Measurements from ENCODE around the gene IST1. TPM values are rescaled to one million over a fixed set of nuclear protein-coding genes. Genes with fewer than 3 reads are reported as not detected.

Gene IST1
- total RNA-seq, 2 donors from 2014 or later, result 117 to 138 TPM

GRCh38 chr16:71937868-71938510 lies 42.7 kb downstream of the IST1 start:
- ATAC-seq (peak in 1 of 2 donors; percentile 25), DNase-seq (no peak)
- intact Hi-C loops (cut with DNase I), result no loop called here

DNA sequence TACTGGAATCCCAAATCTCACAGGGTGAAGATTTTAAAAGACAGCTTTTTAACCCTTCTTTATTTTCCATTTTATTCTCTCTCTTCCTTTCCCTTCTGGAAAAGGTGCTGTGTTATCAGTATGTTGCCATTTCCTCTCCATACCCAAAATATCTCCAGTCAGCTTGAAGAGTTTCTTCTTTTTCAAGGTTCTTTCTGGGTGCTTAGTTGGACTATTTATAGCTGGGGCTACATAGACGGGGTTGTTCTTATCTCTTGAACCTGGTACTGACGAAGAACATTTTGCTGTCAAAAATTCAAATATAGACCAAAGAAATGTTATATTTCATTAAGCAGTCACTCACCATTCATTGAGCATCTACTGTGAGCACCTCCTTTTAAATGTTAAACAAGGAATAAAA lies 48.6 kb downstream of the IST1 start:
- intact Hi-C loops (cut with DNase I), result no loop called here
- DNase-seq (no peak), ATAC-seq (no peak)

GRCh38 chr16:71945616-71946015 lies 50.3 kb downstream of the IST1 start:
- ATAC-seq (no peak), DNase-seq (no peak)
- intact Hi-C loops (cut with DNase I), result no loop called here

DNA sequence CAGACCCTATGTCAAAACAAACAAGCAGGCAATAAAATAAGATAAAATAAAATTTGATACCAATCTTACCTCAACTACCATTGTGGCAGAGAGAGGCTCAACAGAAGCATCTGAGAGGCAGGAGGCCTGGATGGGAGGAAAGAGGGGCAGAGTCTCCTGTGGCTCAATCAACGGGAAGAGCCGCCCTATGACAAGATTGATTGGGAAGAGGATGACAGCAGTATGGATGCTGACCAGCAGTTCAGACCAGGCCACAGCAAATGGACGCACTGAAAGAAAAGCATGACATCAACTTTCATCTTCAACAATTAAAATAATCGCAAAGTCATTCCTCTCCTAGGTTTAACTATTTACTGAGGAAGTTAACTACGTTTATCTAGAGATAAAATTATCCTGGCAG lies 57.5 kb downstream of the IST1 start:
- no peak for ATAC-seq
- intact Hi-C loops (cut with DNase I), result no loop called here
- DNase-seq, result no peak

- ATAC-seq, result no peak
- DNase-seq, result no peak
- intact Hi-C loops (cut with DNase I), result no loop called here
These were observed 58.8 kb downstream of the IST1 start for GRCh38 chr16:71954180-71954579.

DNA sequence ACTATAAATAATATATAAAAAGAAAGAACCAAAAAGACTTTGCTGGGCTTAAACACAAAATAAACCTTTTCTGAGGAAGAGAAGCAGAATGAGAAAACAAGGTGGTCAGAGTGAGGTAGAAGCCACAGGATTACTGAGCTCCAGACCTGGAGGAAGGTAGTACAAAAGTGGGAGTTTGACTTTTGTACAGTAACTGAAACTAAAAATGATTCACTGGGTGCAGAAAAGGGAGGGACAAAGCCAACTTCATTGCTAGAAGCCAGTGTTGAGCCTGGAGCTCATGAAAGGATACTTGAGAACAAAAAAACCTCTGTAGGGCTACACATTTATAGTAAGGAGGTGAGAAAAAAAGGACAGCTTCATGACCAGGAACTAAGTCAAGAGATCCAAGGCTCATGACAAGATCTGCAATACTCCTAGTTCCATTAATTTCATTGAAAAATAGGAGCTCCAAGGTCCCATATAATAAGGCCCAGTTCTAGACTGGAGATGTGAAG lies 59.4 kb downstream of the IST1 start:
- intact Hi-C loops (cut with DNase I), result no loop called here
- DNase-seq (no peak), ATAC-seq (no peak)

DNA sequence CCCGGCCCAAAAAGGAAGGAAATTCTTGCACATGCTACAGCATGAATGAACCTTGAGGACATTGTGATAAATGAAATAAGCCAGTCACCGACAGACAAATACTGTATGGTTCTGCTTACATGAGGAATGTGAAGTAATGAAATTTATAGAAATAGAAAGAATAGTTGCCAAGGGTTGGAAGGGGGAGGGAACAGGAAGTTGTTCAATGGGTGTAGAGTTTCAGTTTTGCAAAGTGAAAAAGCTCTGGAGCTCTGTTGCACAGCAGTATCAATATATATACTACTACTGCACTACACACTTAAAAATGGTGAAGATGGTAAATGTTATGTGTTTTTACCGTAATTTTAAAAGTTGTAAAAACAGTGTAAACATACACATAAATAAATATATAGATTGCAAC lies 61.2 kb downstream of the IST1 start:
- no peak for DNase-seq
- intact Hi-C loops (cut with DNase I), result no loop called here
- no peak for ATAC-seq

GRCh38 chr16:71961066-71962039 lies 66.0 kb downstream of the IST1 start:
- intact Hi-C loops (cut with DNase I), result loop anchor here in 1 of 2 donors (2.0 to 5.0 kb wide), 2 partner anchors 67 to 79 kb away; partner anchors contain the start of genes IST1 and ZNF821
- DNase-seq, result peak; percentile 84
- ATAC-seq, result peak; percentile 95 to 96

DNA sequence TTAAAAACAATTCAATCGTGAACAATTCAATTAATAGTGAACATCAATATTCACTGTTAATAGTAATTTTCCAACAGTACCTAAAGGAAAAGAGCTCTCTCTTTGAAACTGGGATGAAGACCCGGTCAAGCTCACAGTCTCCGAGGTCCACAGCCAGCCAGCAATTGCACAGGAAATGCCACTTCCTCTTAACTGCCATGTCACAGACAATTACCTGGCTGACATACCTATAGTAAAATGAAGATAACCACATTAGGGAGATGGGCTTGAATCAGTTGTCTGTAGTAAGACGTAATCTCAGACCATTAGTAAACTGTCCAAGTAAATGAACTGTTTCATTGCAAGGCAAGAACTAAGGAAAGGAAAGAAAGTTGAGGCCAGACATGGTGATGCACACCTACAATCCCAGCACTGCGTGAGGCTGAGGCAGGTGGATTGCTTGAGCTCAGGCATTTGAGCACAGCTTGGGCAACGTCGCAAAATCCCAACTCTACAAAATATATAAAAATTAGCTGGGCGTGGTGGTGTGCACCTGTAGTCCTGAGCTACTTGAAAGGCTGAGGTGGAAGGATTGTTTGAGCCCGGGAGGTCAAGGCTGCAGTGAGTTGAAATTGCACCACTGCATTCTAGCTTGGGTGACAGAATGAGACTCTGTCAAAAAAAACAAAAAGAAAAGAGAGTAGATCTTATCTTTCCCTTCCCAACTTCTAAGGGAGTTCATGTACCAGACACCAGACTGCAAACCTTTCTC lies 68.0 kb downstream of the IST1 start:
- no peak for DNase-seq
- ATAC-seq, result no peak
- intact Hi-C loops (cut with DNase I), result loop anchor here in 1 of 2 donors (5.0 kb wide), 1 partner anchor 81 kb away; the partner anchor contains the start of gene ZNF821

GRCh38 chr16:71965223-71965622 lies 69.9 kb downstream of the IST1 start:
- DNase-seq (no peak), ATAC-seq (no peak)
- intact Hi-C loops (cut with DNase I), result no loop called here

GRCh38 chr16:71966932-71967331 lies 71.6 kb downstream of the IST1 start:
- DNase-seq, result no peak
- no peak for ATAC-seq
- intact Hi-C loops (cut with DNase I), result no loop called here

- intact Hi-C loops (cut with DNase I), result no loop called here
- DNase-seq, result no peak
- no peak for ATAC-seq
These were observed 74.0 kb downstream of the IST1 start for GRCh38 chr16:71969353-71969752.

- intact Hi-C loops (cut with DNase I), result no loop called here
These were observed 76.2 kb downstream of the IST1 start for GRCh38 chr16:71971571-71971970.

DNA sequence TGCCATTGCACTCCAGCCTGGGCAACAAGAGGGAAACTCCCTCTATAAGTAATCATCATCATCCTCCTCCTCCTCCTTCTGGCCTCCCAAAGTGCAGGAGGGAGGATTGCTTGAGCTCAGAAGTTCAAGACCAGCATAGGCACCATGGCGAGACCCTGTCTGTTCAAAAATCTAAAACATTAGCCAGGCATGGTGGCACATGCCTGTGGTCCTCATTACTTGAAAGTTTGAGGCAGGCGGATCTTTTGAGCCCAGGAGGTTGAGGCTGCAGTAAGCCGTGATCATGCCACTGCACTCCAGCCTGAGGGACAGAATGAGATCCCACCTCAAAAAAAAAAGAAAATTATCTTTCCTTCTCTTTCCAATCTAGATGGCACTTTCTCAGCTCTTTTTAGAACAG lies 77.0 kb downstream of the IST1 start:
- no peak for DNase-seq
- no peak for ATAC-seq
- intact Hi-C loops (cut with DNase I), result no loop called here

More at GRCh38 chr16:71971571-71971970, 76.2 kb downstream of the IST1 start:
- ATAC-seq (no peak), DNase-seq (no peak)

DNA sequence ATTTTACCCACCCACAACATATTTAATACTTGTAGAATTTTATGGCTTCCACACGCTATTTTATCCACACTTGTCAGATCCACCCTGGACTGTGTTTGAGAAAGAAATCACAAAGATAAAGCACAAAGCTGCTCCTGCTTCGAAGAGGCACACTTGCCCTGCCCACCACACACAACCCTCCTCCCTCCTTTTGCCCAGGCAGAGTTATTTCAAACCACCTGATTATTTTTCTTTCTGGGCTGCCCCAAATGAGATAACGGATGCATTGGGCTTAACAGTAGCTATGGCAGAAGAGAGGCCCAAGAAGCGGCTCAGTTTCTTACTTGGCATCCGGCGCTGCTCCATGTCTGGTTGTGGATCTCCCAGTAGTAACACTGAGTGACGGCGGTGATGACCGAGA lies 77.7 kb downstream of the IST1 start:
- intact Hi-C loops (cut with DNase I), result no loop called here
- ATAC-seq, result no peak

DNA sequence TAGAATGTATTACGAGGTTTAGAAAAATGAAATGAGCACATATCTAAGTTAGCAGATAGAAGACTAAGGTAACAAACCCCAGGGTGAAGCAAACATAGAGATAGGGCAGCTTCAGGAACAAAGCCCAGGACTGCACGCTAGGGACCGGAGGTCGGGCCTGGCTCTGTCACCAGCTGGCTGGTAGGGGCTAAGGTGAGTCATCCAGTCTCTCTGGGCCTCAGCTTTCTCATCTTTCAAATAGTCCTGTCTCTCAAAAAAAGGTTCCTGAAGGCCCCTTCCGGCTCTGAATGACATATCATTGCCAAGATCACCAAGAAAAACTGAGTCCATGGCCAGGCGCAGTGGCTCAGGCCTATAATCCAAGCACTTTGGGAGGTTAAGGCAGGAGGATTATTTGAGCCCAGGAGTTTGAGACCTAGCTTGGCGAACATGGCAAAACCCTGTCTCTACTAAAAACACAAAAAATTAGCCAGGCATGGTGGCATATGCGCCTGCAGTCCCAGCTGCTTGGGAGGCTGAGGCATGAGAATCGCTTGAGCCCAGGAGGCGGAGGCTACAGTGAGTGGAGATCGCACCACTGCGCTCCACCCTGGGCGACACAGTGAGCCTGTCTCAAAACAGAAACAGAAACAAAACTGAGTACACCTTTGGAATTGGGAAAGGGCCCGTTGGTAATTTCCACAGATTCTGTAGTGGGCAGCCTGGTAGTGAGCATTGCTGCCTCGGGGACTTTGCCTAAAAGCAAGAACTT lies 78.9 kb downstream of the IST1 start:
- no peak for DNase-seq
- no peak for ATAC-seq
- intact Hi-C loops (cut with DNase I), result no loop called here

More for the DNA sequence above, 77.7 kb downstream of the IST1 start:
- DNase-seq, result no peak

All from left cardiac atrium (tissue), 4 donors.